Measurements from ENCODE around the gene PHC2.

PHC2 gene

GRCh38 chr1:33420870-33421775, 9.8 kb downstream of the PHC2 start:
- DNase-seq = no peak

DNA sequence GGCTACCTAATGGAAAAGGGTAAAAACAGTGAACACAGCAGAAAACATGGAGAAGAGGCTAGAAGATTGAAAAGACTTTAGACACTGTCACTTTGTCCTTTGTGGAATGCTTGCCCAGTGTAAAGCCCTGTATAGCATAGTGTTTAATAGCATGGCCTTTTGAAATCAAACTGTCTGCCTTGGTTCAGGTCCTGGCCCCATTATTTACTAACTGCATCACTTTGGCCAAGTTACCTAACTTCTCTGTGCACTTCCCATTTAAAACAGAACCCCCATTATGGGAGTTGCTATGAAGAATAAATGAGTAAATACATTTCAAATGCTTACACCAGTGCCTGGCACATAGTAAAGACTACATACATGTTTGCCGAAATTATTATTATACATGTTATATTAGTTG, 12.1 kb downstream of the PHC2 start:
- DNase-seq = no peak

DNA sequence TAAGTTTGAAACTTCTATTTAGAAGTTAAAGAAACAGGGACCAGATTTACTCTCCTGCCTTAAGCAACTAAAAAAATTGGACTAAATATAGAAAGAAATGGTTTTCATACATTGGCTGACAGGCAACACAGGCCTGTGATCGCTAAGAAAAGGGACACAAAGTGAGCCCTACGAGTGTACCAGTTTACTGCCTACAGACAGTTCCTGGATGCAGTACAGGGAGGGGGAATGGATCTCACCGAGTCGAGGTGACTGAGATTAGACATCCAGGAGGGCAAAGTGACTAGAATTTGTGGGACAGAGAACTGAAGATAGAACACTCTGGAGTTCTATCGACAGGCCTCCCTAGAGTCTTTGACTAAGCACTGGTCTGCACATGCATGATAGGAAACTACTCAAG, 16.0 kb downstream of the PHC2 start:
- DNase-seq = no peak

DNA sequence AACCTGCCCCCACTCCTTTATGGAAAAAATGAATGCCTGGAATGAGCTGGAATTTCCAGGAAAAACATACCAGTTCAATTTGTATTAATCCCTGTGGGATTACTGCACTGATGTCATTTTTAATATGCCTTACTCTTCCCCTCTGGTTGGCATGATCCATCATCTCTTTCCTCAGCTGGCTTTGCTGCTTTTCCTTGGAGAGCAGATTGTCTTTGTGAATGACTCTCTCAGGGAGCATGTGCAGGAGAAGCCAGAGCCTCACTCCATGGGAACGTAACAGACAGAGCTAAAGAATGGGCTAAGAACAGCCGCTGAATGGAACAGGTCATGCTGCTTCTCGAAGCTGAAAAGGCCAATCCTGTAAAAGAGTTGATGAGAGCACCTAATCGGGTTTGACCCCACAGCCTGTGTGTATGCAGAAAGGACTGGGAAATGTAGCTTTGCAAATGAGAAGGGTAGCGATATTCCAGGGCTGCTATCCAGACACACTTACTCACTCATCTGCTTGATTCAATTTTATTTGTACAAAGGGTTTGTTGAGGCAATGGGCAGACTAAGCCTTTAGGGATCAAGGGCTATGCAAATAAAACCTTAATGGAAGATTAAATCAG, 20.7 kb downstream of the PHC2 start:
- peak in 1 of 2 experiments; percentile 9 for DNase-seq

GRCh38 chr1:33408093-33408436, 22.8 kb downstream of the PHC2 start:
- no peak for DNase-seq

DNA sequence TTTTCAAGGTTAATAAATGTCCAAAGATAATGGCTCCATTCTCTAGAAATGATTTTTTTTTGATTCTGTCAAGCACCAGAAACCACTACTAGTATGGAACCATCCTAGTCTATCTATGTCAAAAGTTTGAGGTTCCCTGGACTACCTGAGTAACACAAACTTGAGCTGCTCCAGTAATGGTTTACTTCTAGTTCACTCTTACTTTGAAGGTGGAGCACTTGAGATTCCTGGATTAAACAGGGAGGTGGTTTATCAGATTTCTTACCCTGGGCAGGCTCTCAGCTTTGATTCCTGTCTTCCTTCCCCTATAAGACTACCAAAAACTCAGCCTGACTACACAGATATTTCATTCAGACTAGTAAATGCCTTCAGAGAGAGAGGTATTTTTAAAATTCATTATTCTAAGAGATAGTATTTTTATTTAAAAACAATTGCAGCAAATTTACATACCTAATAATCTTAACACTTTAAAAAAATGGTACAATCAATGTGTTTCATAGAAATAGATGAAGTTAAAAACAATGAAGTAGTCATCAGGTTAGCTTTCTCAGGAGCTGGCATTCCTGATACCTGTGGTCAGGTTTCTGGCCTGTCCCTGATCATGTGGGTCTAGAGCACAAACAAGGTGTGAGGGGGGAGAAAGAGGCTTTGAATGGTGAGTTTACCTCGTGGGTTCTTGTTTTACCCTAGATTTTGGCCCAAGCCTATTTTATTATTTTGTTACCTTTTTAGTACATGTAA, 23.4 kb downstream of the PHC2 start:
- no peak for DNase-seq

GRCh38 chr1:33402206-33402605, 28.7 kb downstream of the PHC2 start:
- no peak for DNase-seq

- DNase-seq = no peak
Observed at GRCh38 chr1:33401471-33401870, 29.4 kb downstream of the PHC2 start.

DNA sequence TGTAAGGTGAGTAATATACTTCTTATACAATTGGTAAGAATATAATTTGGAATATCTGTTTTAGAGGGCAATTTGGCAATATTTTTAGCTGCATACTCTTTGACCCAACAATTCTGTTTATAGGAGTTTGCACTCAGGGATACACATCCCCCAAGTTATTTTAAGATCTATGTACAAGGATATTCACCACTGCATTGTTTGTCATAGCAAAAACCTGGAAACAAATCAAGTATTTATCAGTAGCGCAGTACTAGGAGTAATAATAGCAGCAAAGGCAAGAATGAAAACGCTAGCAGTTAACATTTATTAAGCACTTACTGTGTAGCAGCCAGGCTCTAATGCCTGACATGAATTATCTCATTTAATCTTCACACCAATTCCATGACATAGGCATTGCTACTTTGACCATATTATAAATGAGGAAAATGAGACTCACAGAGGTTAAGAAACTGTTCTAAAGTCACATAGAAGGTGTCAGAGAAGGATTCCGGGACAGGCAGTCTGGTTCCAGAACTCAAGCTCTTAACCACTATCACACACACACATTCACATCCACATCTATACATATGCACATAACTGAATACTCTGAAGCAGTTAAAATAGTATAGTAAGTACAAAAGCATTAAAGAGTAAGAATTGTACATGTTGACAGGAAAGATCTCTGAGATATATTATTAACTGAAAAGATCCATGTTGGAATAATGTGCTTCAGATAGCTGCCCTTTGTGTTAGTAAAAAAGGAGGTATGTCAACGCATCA, 30.6 kb downstream of the PHC2 start:
- DNase-seq = no peak

DNA sequence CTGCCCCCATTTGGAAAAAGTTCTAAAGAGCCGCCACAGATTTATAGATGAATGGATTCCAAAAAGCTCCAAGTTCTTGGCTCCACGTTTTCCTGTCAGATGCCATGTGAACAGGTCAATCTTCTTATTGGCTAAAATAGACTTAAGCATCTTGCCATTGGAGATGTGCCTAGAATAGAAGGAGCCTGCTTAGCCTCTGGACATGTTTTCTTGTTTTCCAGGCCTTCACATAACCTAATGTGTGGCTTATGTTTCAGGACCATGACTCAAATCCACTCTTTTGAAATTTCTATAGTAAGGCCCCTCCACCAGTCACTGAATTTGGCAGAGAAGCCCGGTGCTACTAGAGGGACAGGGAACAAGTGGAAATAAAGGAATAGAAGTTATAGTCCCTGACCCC, 31.5 kb downstream of the PHC2 start:
- no peak for DNase-seq

DNA sequence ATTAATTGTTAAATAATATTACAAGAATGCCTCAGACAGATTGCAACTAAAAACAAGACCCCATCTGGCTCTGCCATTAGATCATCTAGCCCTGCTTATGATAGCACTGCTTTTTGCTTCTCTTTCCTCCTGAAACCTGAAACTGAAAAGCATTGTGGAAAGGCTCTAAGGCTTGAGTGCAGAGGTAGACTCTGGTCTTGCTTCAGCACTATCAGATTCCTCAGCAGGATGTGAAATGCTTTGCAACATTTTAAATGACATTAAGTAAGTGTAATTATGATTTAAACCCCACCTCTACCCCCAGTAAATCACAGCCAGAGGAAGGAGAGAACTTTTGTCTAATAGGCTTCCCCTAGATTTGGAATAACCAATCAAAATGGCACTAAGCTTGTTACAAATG, 32.9 kb downstream of the PHC2 start:
- no peak for DNase-seq

DNA sequence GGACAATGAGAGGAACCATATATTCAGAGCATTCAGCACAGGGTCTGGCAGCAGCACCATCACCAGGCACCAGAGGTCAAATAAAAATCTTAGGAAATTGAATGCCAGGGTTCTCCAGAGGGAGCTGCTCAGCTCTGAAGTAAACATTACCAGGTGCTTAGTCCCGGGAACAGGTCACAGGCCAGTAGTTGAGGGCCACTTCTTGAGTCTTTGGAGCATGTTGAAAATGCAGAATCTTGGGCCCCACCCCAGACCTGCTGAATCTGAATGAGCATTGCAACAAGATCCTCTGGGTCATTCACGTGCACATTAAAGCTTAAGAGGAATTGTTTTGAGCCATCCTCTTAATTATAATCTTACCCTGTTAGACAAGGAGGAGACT, 33.8 kb downstream of the PHC2 start:
- peak; percentile 44 to 75 for DNase-seq

DNA sequence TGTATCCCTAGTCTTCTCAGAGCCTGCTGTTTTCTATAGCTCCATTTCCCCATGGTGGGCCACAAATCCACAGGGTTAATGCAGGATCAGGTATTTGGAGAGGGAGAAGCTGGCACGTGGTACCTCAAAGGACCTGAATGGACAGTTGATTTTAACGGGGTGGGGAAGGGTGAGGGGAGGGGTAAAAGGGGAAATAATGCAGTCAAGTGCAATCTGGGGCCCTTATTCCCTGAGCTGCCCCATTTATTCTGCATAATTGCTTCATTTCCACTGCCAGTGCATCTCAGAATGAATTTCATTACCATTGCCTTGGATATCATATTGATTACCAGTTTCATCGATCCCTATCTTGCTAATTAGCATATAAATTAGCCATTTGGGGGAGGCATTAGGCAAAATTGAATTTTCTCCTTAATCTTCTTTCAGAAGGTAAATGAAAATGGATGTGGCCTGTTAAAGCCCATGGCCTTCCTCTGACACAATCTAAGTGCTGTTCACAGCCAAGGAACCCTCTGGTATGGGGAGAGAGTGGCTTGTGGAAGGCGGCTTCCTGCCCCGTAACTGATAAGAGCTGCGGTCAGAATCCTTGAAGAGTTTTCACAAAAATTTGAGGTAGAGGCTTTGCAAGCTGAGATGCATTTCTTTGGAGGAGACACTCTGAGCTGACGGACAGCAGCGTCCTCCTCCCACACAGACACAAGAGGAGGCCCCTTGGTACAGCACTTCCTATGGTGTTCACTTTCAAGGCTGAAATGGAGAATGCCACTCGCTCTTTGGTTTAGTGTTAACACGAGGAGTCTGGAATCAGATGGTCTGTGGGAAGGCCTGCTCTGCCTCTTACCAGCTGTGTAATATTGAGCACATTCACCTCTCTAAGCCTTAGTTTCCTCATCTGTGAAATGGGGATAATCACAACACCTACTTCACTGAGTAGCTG, 34.4 kb downstream of the PHC2 start:
- no peak for DNase-seq

- DNase-seq = no peak
Observed at GRCh38 chr1:33394770-33395169, 36.1 kb downstream of the PHC2 start.

GRCh38 chr1:33393991-33394390, 36.9 kb downstream of the PHC2 start:
- DNase-seq = no peak

DNA sequence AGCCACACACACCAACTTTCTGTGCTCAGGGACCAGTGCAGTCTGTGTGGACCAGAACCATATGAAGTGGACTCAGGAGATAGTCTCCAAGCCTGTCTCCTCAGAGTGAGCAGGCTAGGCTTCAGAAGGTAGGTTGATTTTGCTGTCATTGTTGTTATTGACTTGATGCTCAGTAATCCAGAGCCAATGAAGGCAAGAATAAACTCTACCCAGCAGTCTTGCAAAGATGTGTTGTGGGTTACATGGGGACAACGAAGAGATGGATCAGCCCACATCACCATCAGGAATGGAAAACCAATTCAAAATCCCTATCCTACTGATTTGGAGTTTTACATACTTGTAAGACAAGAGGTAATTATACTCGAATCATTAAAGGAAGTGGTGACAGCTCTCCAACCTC, 37.4 kb downstream of the PHC2 start:
- DNase-seq = no peak

DNA sequence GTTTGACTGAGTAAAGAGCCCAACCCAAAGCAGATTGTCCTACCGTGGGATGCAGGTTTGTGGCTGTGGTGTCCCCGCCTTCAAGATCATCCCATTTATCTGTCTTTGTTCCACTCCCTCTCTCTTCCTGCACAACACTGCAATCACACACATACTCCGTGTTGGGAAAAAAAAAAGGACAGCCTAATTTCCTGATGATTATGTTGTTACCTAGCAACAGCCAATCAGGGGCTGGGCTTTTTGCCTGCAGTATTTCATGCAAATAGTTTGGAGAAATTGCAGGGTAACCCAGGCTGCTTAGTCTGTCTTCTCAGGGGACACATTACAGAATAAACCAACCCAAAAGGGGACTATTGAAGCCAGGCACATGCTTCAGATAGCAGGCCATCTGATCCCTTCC, 38.3 kb downstream of the PHC2 start:
- peak; percentile 16 to 32 for DNase-seq

- DNase-seq = peak in 1 of 2 experiments; percentile 60
Observed at GRCh38 chr1:33392206-33392605, 38.7 kb downstream of the PHC2 start.

- DNase-seq = no peak
Observed at GRCh38 chr1:33391343-33392078, 39.4 kb downstream of the PHC2 start.

DNA sequence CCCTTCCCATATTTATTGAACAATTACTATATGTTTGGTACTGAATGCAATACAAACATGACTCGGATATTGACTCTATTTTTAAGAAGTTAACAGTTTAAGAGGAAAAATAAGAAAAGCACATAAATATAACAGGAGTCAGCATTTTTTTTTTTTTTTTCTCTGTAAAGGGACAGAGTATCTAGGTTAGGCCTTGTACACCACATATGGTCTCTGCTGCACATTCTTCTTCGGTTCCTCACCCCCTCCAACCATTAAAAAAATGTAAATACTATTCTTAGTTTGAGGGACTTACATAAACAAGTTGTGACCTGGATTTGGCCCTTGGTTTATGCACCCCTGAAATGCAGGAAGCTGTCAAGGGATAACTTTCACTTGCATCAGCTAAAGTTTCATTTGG, 40.4 kb downstream of the PHC2 start:
- no peak for DNase-seq
